Measurements from ENCODE around the gene CCNL2. TPM values are rescaled to one million over a fixed set of nuclear protein-coding genes. Genes with fewer than 3 reads are reported as not detected.

CCNL2 gene
- total and polyA plus RNA-seq, 2 of the 13 experiments (the other 11 are each of a cell fraction or from before 2014, with no cell fraction given), result 105 to 340 TPM

DNA sequence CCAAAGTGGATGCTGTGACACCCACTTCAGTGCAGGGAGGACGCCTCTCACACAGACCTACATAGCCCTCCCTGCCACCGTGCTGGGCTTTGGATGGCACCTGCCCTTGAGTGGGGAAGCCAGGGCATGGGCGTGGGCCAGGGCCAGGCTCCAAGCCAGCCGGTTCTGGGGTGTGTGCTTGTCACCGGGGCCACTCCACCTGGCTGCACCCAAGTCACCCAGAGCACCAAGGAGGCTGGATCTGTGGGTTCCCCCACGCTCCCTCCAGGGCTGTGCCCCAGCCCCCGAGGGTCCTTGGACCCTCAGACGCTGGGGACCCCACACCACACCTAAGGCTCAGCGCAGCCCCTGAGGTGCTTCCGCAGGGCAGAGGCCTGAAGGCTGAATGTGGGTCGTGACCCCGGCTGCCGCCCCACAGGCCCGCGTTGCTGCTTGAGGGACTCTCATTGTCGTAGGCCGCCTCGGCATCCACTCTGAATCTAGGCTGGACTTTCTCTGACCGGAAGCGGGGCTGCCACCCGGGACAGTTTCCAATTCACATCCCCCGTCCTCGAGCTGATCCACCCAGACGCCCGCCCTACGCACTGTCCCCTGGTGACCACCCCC, 42.2 kb downstream of the CCNL2 start (continued):
- TF ChIP-seq, protein P1, sequence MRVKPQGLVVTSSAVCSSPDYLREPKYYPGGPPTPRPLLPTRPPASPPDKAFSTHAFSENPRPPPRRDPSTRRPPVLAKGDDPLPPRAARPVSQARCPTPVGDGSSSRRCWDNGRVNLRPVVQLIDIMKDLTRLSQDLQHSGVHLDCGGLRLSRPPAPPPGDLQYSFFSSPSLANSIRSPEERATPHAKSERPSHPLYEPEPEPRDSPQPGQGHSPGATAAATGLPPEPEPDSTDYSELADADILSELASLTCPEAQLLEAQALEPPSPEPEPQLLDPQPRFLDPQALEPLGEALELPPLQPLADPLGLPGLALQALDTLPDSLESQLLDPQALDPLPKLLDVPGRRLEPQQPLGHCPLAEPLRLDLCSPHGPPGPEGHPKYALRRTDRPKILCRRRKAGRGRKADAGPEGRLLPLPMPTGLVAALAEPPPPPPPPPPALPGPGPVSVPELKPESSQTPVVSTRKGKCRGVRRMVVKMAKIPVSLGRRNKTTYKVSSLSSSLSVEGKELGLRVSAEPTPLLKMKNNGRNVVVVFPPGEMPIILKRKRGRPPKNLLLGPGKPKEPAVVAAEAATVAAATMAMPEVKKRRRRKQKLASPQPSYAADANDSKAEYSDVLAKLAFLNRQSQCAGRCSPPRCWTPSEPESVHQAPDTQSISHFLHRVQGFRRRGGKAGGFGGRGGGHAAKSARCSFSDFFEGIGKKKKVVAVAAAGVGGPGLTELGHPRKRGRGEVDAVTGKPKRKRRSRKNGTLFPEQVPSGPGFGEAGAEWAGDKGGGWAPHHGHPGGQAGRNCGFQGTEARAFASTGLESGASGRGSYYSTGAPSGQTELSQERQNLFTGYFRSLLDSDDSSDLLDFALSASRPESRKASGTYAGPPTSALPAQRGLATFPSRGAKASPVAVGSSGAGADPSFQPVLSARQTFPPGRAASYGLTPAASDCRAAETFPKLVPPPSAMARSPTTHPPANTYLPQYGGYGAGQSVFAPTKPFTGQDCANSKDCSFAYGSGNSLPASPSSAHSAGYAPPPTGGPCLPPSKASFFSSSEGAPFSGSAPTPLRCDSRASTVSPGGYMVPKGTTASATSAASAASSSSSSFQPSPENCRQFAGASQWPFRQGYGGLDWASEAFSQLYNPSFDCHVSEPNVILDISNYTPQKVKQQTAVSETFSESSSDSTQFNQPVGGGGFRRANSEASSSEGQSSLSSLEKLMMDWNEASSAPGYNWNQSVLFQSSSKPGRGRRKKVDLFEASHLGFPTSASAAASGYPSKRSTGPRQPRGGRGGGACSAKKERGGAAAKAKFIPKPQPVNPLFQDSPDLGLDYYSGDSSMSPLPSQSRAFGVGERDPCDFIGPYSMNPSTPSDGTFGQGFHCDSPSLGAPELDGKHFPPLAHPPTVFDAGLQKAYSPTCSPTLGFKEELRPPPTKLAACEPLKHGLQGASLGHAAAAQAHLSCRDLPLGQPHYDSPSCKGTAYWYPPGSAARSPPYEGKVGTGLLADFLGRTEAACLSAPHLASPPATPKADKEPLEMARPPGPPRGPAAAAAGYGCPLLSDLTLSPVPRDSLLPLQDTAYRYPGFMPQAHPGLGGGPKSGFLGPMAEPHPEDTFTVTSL (CRISPR knock-in tag; IDR thresholded peaks at IDR 0.05; ENCODE audit: borderline replicate concordance), result no peak
- TF ChIP-seq, protein P2, sequence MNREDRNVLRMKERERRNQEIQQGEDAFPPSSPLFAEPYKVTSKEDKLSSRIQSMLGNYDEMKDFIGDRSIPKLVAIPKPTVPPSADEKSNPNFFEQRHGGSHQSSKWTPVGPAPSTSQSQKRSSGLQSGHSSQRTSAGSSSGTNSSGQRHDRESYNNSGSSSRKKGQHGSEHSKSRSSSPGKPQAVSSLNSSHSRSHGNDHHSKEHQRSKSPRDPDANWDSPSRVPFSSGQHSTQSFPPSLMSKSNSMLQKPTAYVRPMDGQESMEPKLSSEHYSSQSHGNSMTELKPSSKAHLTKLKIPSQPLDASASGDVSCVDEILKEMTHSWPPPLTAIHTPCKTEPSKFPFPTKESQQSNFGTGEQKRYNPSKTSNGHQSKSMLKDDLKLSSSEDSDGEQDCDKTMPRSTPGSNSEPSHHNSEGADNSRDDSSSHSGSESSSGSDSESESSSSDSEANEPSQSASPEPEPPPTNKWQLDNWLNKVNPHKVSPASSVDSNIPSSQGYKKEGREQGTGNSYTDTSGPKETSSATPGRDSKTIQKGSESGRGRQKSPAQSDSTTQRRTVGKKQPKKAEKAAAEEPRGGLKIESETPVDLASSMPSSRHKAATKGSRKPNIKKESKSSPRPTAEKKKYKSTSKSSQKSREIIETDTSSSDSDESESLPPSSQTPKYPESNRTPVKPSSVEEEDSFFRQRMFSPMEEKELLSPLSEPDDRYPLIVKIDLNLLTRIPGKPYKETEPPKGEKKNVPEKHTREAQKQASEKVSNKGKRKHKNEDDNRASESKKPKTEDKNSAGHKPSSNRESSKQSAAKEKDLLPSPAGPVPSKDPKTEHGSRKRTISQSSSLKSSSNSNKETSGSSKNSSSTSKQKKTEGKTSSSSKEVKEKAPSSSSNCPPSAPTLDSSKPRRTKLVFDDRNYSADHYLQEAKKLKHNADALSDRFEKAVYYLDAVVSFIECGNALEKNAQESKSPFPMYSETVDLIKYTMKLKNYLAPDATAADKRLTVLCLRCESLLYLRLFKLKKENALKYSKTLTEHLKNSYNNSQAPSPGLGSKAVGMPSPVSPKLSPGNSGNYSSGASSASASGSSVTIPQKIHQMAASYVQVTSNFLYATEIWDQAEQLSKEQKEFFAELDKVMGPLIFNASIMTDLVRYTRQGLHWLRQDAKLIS (CRISPR knock-in tag; IDR thresholded peaks at IDR 0.05), result no peak
- no peak for TF ChIP-seq EHMT2 (IDR thresholded peaks at IDR 0.05; ENCODE audit: borderline replicate concordance, low read depth, low read length)
- TF ChIP-seq HNRNPL (IDR thresholded peaks at IDR 0.05; ENCODE audit: low read depth, low read length), result 0 out of 2 replicates have a peak, but pooled peaks have one; percentile 63
- no peak for TF ChIP-seq FOSL1 (CRISPR knock-in tag; IDR thresholded peaks at IDR 0.05; ENCODE audit: borderline replicate concordance)
- TF ChIP-seq ZNF746 (CRISPR knock-in tag; IDR thresholded peaks at IDR 0.05), result no peak
- TF ChIP-seq REL (CRISPR knock-in tag; conservative IDR thresholded peaks at IDR 0.05), result no peak
- no peak for TF ChIP-seq IKZF4 (CRISPR knock-in tag; IDR thresholded peaks at IDR 0.05; ENCODE audit: borderline replicate concordance, low read depth, not compliant biosample characterization)
- TF ChIP-seq ZNF792 (CRISPR knock-in tag; IDR thresholded peaks at IDR 0.05), result no peak
- TF ChIP-seq ZNF598 (CRISPR knock-in tag; IDR thresholded peaks at IDR 0.05; ENCODE audit: borderline replicate concordance), result 0 out of 2 replicates have a peak, but pooled peaks have one; percentile 8
- no peak for TF ChIP-seq ZNF224 (CRISPR knock-in tag; IDR thresholded peaks at IDR 0.05)
- TF ChIP-seq KDM2A (CRISPR knock-in tag; IDR thresholded peaks at IDR 0.05; ENCODE audit: borderline replicate concordance, low read depth), result no peak
- no peak for TF ChIP-seq RXRA (CRISPR knock-in tag; IDR thresholded peaks at IDR 0.05)
- TF ChIP-seq JARID2 (CRISPR knock-in tag; IDR thresholded peaks at IDR 0.05; ENCODE audit: insufficient replicate concordance), result no peak
- no peak for TF ChIP-seq ZNF431 (CRISPR knock-in tag; IDR thresholded peaks at IDR 0.05; ENCODE audit: borderline replicate concordance, low read depth)
- no peak for TF ChIP-seq ZNF510 (CRISPR knock-in tag; IDR thresholded peaks at IDR 0.05; ENCODE audit: low read depth)
- no peak for TF ChIP-seq WIZ (CRISPR knock-in tag; IDR thresholded peaks at IDR 0.05)
- 0 out of 2 replicates have a peak, but pooled peaks have one; percentile 10 for TF ChIP-seq ZNF768 (CRISPR knock-in tag; IDR thresholded peaks at IDR 0.05)
- TF ChIP-seq TP53 (CRISPR knock-in tag; conservative IDR thresholded peaks at IDR 0.05), result no peak
- TF ChIP-seq HNRNPUL1 (IDR thresholded peaks at IDR 0.05; ENCODE audit: low read depth, low read length), result no peak
- TF ChIP-seq AGO2 (optimal IDR thresholded peaks at IDR 0.05; ENCODE audit: low read depth, low read length), result peak; percentile 77
